SK-N-MC (cell line): ENCODE measurements around the gene FRMPD2.

Experiments
- EZH2 ChIP-seq: fragments of 200-600 bp; sonication (generic); IDR thresholded peaks from one replicate; pipeline ENCODE4 v1.6.1; 2017; ENCODE audit warnings: antibody characterized with exemption
- FOXP2 ChIP-seq: optimal IDR thresholded peaks from 2 replicates; pipeline ENCODE3; 2011; ENCODE audit warnings: mild to moderate bottlenecking, moderate library complexity; ENCODE audit not compliant: insufficient read depth; ENCODE audit errors: extremely low read length, control extremely low read depth
- POLR2AphosphoS5 ChIP-seq: IDR thresholded peaks from 2 replicates; pipeline ENCODE4 v1.6.1; 2012; ENCODE audit warnings: mild to moderate bottlenecking, low read depth, low read length, borderline replicate concordance

- TF ChIP-seq EZH2 = no peak
- no peak for TF ChIP-seq POLR2AphosphoS5
- TF ChIP-seq FOXP2 = no peak
Measured at GRCh38 chr10:48216744-48217143, 57.8 kb downstream of the FRMPD2 start.
